GM12878 (cell line): ENCODE results near the gene LTB.

Experiments
- CHD1 ChIP-seq: IDR thresholded peaks from 2 replicates; pipeline ENCODE4 v1.6.1; 2012; ENCODE audit warnings: low read depth, low read length, improper control_type of control experiment
- CTCF ChIP-seq, 3 experiments: IDR thresholded peaks in 2 of 3; conservative IDR thresholded peaks in 1 of 3; 2 replicates each; pipeline ENCODE4 v1.5.1; 2011; ENCODE audit warnings: low read depth in 3 of 3, low read length in 3 of 3, mild to moderate bottlenecking in 3 of 3, control low read depth in 2 of 3, moderate library complexity in 2 of 3, inconsistent platforms in 1 of 3, mixed read lengths in 1 of 3; ENCODE audit not compliant: control insufficient read depth in 2 of 3, insufficient read depth in 1 of 3; ENCODE audit errors: extremely low read depth in 1 of 3
- DPF2 ChIP-seq: fragments of 450-650 bp; IDR thresholded peaks from 2 replicates; pipeline ENCODE4 v1.6.1; 2017; ENCODE audit warnings: mild to moderate bottlenecking
- EP300 ChIP-seq, 2 experiments: fragments of 150-350 bp in 1 of 2; IDR thresholded peaks; 2 replicates each; pipeline ENCODE4 v1.6.1; 2011 to 2012; ENCODE audit warnings: low read depth in 2 of 2, low read length in 2 of 2, borderline replicate concordance in 1 of 2, improper control_type of control experiment in 1 of 2, inconsistent platforms in 1 of 2; ENCODE audit not compliant: control insufficient read depth in 1 of 2
- ESRRA ChIP-seq: IDR thresholded peaks from 2 replicates; pipeline ENCODE4 v1.6.1; 2012; ENCODE audit warnings: mild to moderate bottlenecking, low read length, improper control_type of control experiment
- JUND ChIP-seq: IDR thresholded peaks from 2 replicates; pipeline ENCODE4 v1.6.1; 2012; ENCODE audit warnings: low read depth, mild to moderate bottlenecking, low read length, improper control_type of control experiment, moderate library complexity
- MAX ChIP-seq: IDR thresholded peaks from 2 replicates; pipeline ENCODE4 v1.6.1; 2012; ENCODE audit warnings: low read depth, low read length, improper control_type of control experiment
- NR2C1 ChIP-seq: fragments of 450-650 bp; IDR thresholded peaks from 2 replicates; pipeline ENCODE4 v1.6.1; 2017; ENCODE audit warnings: antibody characterized with exemption, mild to moderate bottlenecking, moderate library complexity
- POLR2A ChIP-seq: IDR thresholded peaks from 2 replicates; pipeline ENCODE4 v1.6.1; 2011; ENCODE audit warnings: low read depth, mild to moderate bottlenecking, low read length
- SPI1 ChIP-seq: IDR thresholded peaks from 2 replicates; pipeline ENCODE4 v1.6.1; 2011; ENCODE audit warnings: low read depth, mild to moderate bottlenecking, low read length, moderate library complexity, borderline replicate concordance; ENCODE audit not compliant: insufficient read depth
- USF2 ChIP-seq: IDR thresholded peaks from 2 replicates; pipeline ENCODE4 v1.6.1; 2011; ENCODE audit warnings: low read depth, low read length, improper control_type of control experiment, borderline replicate concordance
- ZNF274 ChIP-seq: IDR thresholded peaks from one replicate; pipeline ENCODE4 v1.8.0; 2011; ENCODE audit not compliant: insufficient read length, insufficient read depth

- TF ChIP-seq CTCF (IDR thresholded peaks at IDR 0.05 in 2 of 3, conservative IDR thresholded peaks at IDR 0.05 in 1 of 3; ENCODE audit: control insufficient read depth in 2 of 3, extremely low read depth in 1 of 3, insufficient read depth in 1 of 3, low read depth in 3 of 3, low read length in 3 of 3) (no peak), ESRRA (no peak), SPI1 (no peak), POLR2A (no peak), MAX (no peak), EP300 (IDR thresholded peaks at IDR 0.05; ENCODE audit: borderline replicate concordance in 1 of 2, control insufficient read depth in 1 of 2, low read depth in 2 of 2, low read length in 2 of 2) (no peak), CHD1 (no peak), USF2 (no peak), ZNF274 (no peak), NR2C1 (no peak), JUND (no peak), DPF2 (no peak)
Observed at GRCh38 chr6:31543639-31544038, 38.6 kb downstream of the LTB start.
